Upper lobe of right lung (tissue), 1 donor: ENCODE results near the gene PICK1. TPM values are rescaled to one million over a fixed set of nuclear protein-coding genes. Genes with fewer than 3 reads are reported as not detected.

Experiments used
- ATAC-seq: fragments of 200-7000 bp; cut with Tn5 transposase; one replicate; pipeline ENCODE4 v1.9.1; 2020; ENCODE audit warnings: mild to moderate bottlenecking, moderate library complexity
- DNase-seq: peaks from one replicate; pipeline ENCODE4 v3.0.0-alpha.2; 2020
- H3K27ac ChIP-seq: fragments of 200-600 bp; one replicate; pipeline ENCODE4 v1.8.0; 2022
- H3K27me3 ChIP-seq: fragments of 200-600 bp; one replicate; pipeline ENCODE4 v1.8.0; 2022; ENCODE audit warnings: mild to moderate bottlenecking
- H3K36me3 ChIP-seq: fragments of 200-600 bp; one replicate; pipeline ENCODE4 v1.8.0; 2022
- H3K4me1 ChIP-seq: fragments of 200-600 bp; one replicate; pipeline ENCODE4 v1.8.0; 2022
- H3K4me3 ChIP-seq: fragments of 200-600 bp; one replicate; pipeline ENCODE4 v1.8.0; 2022; ENCODE audit warnings: mild to moderate bottlenecking
- H3K9me3 ChIP-seq: fragments of 200-600 bp; one replicate; pipeline ENCODE4 v1.8.0; 2022
- CTCF ChIP-seq: fragments of 200-600 bp; IDR thresholded peaks from one replicate; pipeline ENCODE4 v1.8.0; 2022; ENCODE audit warnings: antibody characterized with exemption
- intact Hi-C: fragments of 100-400 bp; cut with DNase I; formaldehyde crosslinking; loops from one replicate; pipeline ENCODE4 v1.11.0; 2022
- long read RNA-seq: library from polyadenylated mRNA; unstranded; transcript quantifications from one replicate; pipeline ENCODE4 v2.0.0, GENCODE V29; 2021
- total RNA-seq: library from RNA; stranded (reverse); fragmentation: NEBNext Ultra II Directional; extraction: Animal tissue kit (Norgen Biotek cat#: 25700); gene quantifications from one replicate; pipeline ENCODE4 v1.2.1, GENCODE V29; 2021
- donor health status: DM: no; HTN: yes; CAD: no; lungs with severe emphysema.

The PICK1 gene
- 31.8 TPM for total RNA-seq
- long read RNA-seq, transcript PICK1-201 (13 exons, 2,055 nt), result major isoform, 17 of 57 reads
- long read RNA-seq, transcript PICK1-202 (13 exons, 2,164 nt), result minor isoform, 5 of 57 reads
- long read RNA-seq, partial matches to known transcripts, result 5 of 57 reads
- long read RNA-seq, other reads (novel, unspliced or antisense), result 27 of 57 reads

DNA sequence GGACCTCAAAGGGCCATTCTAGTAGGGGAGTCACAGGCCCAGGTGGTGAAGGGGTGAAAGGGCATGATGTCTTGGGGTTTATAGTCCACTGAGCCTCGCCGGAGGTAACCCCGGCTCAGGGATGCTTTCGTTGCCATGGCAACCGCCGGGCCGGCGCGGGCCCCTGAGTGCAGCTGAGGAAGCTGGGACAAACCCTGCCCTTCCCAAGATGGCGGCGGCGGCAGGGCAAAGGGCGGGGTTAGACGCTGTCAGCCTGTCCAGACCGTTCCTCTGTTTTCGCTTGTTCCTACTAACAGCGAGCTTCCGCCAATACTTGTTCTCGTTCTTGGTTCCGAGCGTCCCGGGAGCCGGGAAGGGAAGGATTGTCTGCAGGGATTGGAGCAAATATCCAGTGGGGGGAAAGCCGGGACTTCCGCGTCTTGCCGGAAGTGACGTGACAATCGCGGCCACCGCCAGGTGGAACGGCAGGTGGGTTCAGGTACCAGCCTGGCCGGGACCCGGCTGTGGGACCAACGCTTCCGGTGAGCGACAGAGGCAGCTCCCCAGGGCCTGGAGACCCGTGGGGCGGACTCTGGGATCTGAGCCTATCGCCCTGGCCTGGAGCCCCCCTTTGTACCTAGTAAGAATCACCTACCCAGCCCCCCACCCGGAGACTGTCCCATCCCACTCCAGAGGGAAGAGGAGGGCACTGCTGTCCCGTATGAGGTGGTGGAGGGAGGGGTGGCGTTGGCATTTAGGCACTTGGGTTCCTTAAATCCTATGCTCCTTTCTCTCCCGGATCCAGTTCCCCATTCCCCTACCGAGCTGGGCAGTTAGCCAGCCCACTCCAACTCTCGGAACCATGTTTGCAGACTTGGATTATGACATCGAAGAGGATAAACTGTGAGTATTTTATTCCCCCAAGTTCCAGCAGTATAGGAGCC is at the start of gene PICK1:
Gene PICK1 (plus strand): TSS at position 436 of the 923 bp plus-strand sequence. CDS start 406 bp downstream, at position 842.
- H3K27ac ChIP-seq, result peak within 1 kb of the TSS; percentile 90
- TF ChIP-seq CTCF, result no peak

DNA sequence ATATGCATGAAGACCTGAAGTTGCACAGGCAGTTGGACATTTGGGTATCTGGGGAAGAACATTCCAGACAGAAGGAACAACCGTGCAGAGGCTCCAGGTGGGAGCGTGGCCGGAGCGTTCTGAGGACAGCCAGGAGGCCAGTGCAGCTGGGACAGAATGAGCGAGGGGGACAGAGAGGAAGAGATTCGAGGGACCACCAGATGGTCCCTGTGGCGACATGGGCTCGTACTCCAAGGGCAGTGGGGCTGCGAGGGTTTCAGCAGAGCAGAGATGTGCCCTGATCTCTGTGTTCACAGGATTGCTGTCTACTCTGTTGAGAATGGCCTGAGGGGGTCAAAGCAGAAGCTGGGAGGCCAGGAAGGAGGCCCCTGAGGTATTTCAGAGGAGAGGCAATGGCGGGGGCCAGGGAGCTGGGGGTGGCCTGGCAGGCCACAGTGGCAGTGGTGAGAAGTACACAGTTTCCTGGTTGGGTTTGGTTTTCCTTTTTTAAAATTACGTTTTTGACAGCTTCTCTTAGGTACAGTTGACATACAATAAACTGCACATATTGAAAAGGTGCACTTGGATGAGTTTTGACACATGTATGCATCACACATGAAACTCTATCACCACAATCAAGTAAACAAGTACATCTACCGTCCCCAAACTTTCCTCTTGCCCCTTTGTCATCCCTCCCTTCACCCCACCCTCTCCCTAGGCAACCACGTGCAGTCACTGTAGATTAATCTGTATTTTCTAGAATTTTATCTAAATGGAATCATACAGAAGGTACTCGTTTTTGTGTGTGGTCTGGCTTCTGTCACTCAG is 48.0 kb upstream of the PICK1 start:
- no peaks in the 10 kb centered on the region for H3K36me3 ChIP-seq
- H3K4me3 ChIP-seq, result no peak overlapping the region
- ATAC-seq (peak; percentile 12), DNase-seq (no peak)
- no peaks in the 10 kb centered on the region for H3K9me3 ChIP-seq
- intact Hi-C loops, result no loop called here
- no peak overlapping the region for H3K27ac ChIP-seq
- no peaks in the 10 kb centered on the region for H3K4me1 ChIP-seq
- no peak for TF ChIP-seq CTCF
- H3K27me3 ChIP-seq, result no peaks in the 10 kb centered on the region

More for the DNA sequence above, at the start of gene PICK1:
- Histone ChIP-seq H3K36me3 (peaks cover 4% of the 10 kb centered on the region), H3K4me1 (no peaks in the 10 kb centered on the region), H3K27me3 (no peaks in the 10 kb centered on the region), H3K9me3 (no peaks in the 10 kb centered on the region), H3K4me3 (peak within 1 kb of the TSS; percentile 69)
- ATAC-seq (peak; percentile 90), DNase-seq (peak; percentile 95)
- intact Hi-C loops, result no loop called here

DNA sequence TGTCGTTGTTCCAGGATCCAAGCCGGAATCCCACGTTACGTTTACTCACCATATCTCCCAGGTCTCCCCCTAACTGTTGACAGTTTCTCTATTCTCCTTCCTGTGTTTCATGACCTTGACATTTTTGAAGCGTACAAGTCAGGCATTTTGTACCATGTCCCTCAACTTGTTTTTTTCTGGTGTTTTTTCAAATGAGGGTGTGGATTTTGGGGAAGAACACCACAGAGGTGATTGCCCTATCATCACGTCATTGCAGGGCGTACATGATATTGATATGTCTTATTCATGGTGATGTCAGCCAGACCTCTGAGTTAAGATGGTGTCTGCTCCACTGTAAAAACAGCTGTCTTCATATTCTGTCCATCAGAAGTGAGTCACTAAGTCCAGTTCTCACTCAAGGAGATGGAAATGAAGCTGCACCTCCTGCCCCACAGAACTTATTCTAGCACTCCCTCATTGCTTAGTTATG is 44.6 kb upstream of the PICK1 start:
- Histone ChIP-seq H3K27me3 (no peaks in the 10 kb centered on the region), H3K4me3 (no peak overlapping the region), H3K36me3 (no peaks in the 10 kb centered on the region), H3K4me1 (peaks cover 18% of the 10 kb centered on the region), H3K27ac (no peak overlapping the region), H3K9me3 (no peaks in the 10 kb centered on the region)
- intact Hi-C loops, result no loop called here
- no peak for TF ChIP-seq CTCF
- ATAC-seq (no peak), DNase-seq (no peak)

DNA sequence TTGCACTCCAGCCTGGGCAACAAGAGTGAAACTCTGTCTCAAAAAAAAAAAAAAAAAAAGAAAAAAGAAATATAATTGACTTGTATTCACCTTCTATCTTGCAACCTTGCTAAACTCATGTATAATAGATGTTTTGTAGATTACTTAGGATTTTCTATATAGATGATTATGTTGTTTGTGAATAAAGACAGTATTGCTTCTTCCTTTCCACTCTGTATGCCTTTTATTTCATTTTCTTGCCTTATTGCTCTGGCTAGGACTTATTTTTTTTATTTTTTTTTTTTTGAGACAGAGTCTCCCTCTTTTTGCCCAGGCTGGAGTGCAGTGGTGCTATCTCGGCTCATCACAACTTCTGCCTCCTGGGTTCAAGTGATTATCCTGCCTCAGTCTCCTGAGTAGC is 43.1 kb upstream of the PICK1 start:
- no peak for DNase-seq
- TF ChIP-seq CTCF, result no peak

More for the DNA sequence above, 43.1 kb upstream of the PICK1 start:
- Histone ChIP-seq H3K36me3 (no peaks in the 10 kb centered on the region), H3K4me1 (peaks cover 20% of the 10 kb centered on the region), H3K27me3 (no peaks in the 10 kb centered on the region), H3K9me3 (no peaks in the 10 kb centered on the region), H3K27ac (no peak overlapping the region), H3K4me3 (no peak overlapping the region)
- no peak for ATAC-seq
- intact Hi-C loops, result no loop called here
